Tibial artery (tissue), 4 donors: Measurements from ENCODE around the gene ACP2.

Experiments
- DNase-seq, 2 donors: peaks; one replicate each; pipeline ENCODE4 v3.0.0-alpha.2; 2019
- H3K27ac ChIP-seq, 2 donors: fragments of 200-600 bp; sonication (generic) in 1 of 2; 1 replicate in 1 of 2; 2 replicates in 1 of 2; pipeline ENCODE4 v1.5.1; 2018 to 2019; ENCODE audit warnings: mild to moderate bottlenecking in 1 of 2
- H3K27me3 ChIP-seq, 2 donors: fragments of 200-600 bp; sonication (generic) in 1 of 2; one replicate each; pipeline versions ENCODE4 v1.5.1 to v1.6.0; 2016 to 2019
- H3K36me3 ChIP-seq, 3 donors: fragments of 200-600 bp; sonication (generic) in 2 of 3; one replicate each; pipeline ENCODE4 v1.5.1; 2016 to 2019; ENCODE audit warnings: mild to moderate bottlenecking in 2 of 3
- H3K4me1 ChIP-seq, 4 donors: fragments of 200-600 bp; sonication (generic) in 2 of 4; 1 replicate in 3 of 4; 2 replicates in 1 of 4; pipeline ENCODE4 v1.5.1; 2016 to 2019
- H3K4me3 ChIP-seq, 2 donors: fragments of 200-600 bp; sonication (generic) in 1 of 2; 1 replicate in 1 of 2; 2 replicates in 1 of 2; pipeline ENCODE4 v1.5.1; 2018 to 2019; ENCODE audit warnings: mild to moderate bottlenecking in 2 of 2
- H3K9me3 ChIP-seq, 3 donors: fragments of 200-600 bp; sonication (generic) in 1 of 3; one replicate each; pipeline ENCODE4 v1.5.1; 2016 to 2019
- intact Hi-C: fragments of 100-400 bp; cut with DNase I; formaldehyde crosslinking; loops from one replicate; pipeline ENCODE4 v1.15.0; 2023; ENCODE audit warnings: low total_unique reads
- TF ChIP-seq, protein P1 (sequence below), 2 experiments: fragments of 200-600 bp in 1 of 2; fragments of 450-650 bp in 1 of 2; IDR thresholded peaks; one replicate each; pipeline ENCODE4 v1.5.1; 2017 to 2019; ENCODE audit warnings: antibody characterized with exemption in 2 of 2, mild to moderate bottlenecking in 1 of 2, moderate library complexity in 1 of 2

Gene ACP2

DNA sequence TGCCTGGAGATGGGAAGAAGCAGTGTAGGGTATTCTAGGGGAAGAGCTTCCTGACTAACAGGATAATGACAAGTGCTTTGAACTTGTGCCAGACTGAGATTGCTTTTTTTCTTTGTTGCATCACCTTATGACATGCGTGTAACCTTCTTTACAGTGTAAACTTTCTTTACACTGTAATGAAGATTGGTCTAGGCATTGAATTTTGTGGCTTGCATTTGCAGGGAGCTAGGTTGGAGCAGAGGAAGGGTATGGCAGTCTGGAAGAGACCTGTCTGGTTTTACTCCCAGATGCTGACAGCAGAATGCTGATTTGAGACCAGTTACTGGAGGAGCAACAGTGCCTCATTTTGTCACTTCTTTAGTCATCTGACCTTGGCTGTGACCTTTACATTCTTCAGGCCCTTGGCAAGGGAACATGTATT, 28.2 kb downstream of the ACP2 start:
- H3K36me3 ChIP-seq, result peaks cover 14 to 71% (median 31%) of the 10 kb centered on the region in 3 donors
- DNase-seq, result no peak
- no peaks in the 10 kb centered on the region for H3K9me3 ChIP-seq
- TF ChIP-seq, protein P1, sequence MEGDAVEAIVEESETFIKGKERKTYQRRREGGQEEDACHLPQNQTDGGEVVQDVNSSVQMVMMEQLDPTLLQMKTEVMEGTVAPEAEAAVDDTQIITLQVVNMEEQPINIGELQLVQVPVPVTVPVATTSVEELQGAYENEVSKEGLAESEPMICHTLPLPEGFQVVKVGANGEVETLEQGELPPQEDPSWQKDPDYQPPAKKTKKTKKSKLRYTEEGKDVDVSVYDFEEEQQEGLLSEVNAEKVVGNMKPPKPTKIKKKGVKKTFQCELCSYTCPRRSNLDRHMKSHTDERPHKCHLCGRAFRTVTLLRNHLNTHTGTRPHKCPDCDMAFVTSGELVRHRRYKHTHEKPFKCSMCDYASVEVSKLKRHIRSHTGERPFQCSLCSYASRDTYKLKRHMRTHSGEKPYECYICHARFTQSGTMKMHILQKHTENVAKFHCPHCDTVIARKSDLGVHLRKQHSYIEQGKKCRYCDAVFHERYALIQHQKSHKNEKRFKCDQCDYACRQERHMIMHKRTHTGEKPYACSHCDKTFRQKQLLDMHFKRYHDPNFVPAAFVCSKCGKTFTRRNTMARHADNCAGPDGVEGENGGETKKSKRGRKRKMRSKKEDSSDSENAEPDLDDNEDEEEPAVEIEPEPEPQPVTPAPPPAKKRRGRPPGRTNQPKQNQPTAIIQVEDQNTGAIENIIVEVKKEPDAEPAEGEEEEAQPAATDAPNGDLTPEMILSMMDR (IDR thresholded peaks at IDR 0.05), result no peak
- peaks cover 0 to 45% (median 29%) of the 10 kb centered on the region in 4 donors for H3K4me1 ChIP-seq
- no peak overlapping the region for H3K4me3 ChIP-seq
- H3K27me3 ChIP-seq, result no peaks in the 10 kb centered on the region
- intact Hi-C loops, result no loop called here
- H3K27ac ChIP-seq, result no peak overlapping the region

GRCh38 chr11:47216121-47216798, 32.4 kb downstream of the ACP2 start:
- intact Hi-C loops, result no loop called here
- peak overlapping the region; percentile 93 to 94 for H3K27ac ChIP-seq
- H3K36me3 ChIP-seq, result peaks cover 0 to 30% (median 19%) of the 10 kb centered on the region in 3 donors
- peaks cover 0 to 52% (median 33%) of the 10 kb centered on the region in 4 donors for H3K4me1 ChIP-seq
- H3K9me3 ChIP-seq, result no peaks in the 10 kb centered on the region
- DNase-seq, result peak; percentile 45 to 78
- H3K27me3 ChIP-seq, result no peaks in the 10 kb centered on the region
- TF ChIP-seq, protein P1 (IDR thresholded peaks at IDR 0.05), result no peak
- H3K4me3 ChIP-seq, result peak overlapping the region; percentile 65 to 66

GRCh38 chr11:47215366-47215910, 33.2 kb downstream of the ACP2 start:
- TF ChIP-seq, protein P1 (IDR thresholded peaks at IDR 0.05), result no peak
- no peaks in the 10 kb centered on the region for H3K9me3 ChIP-seq
- intact Hi-C loops, result no loop called here
- H3K4me3 ChIP-seq, result peak overlapping the region; percentile 65 to 66
- peaks cover 0 to 48% (median 30%) of the 10 kb centered on the region in 4 donors for H3K4me1 ChIP-seq
- H3K36me3 ChIP-seq, result peaks cover 0 to 22% (median 18%) of the 10 kb centered on the region in 3 donors
- peak overlapping the region; percentile 93 to 94 for H3K27ac ChIP-seq
- no peak for DNase-seq
- no peaks in the 10 kb centered on the region for H3K27me3 ChIP-seq

DNA sequence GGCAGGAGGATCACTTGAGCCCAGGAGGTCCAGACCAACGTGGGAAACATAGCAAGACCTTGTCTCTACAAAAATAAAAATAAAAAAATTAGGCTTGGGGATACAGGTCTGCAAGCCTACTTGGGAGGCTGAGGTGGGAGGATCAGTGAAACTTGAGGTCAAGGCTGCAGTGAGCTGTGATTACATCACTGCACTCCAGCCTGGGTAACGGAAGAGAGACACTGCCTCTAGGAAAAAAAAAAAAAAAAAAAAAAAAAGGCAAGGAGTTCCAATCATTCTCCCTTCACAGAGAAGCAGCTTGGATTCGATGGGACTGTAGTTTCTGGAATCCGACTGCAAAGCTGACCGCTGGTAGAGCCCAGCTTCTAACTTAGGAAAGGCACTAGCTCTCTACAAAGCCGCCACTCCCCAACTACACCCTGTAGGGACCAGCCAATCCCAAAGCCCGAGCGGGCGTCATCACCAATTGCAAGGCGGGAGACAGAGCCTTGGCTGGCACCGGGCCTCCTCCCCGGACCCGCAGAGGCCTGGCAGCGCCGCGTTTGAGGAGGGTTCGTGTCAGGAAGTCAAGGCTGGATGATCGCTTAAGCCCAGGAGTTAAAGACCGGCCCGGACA, 34.6 kb downstream of the ACP2 start:
- H3K27ac ChIP-seq, result peak overlapping the region; percentile 93 to 94
- H3K27me3 ChIP-seq, result no peaks in the 10 kb centered on the region
- intact Hi-C loops, result loop anchor here (1.0 to 5.0 kb wide), 2 partner anchors 27 to 37 kb away; partner anchors contain the start of gene ARFGAP2
- H3K4me1 ChIP-seq, result peaks cover 0 to 43% (median 28%) of the 10 kb centered on the region in 4 donors
- no peaks in the 10 kb centered on the region for H3K9me3 ChIP-seq
- peaks cover 0 to 10% (median 4%) of the 10 kb centered on the region in 3 donors for H3K36me3 ChIP-seq
- TF ChIP-seq, protein P1 (IDR thresholded peaks at IDR 0.05), result no peak
- H3K4me3 ChIP-seq, result peak overlapping the region; percentile 65 to 66
- DNase-seq, result peak; percentile 96 to 98

DNA sequence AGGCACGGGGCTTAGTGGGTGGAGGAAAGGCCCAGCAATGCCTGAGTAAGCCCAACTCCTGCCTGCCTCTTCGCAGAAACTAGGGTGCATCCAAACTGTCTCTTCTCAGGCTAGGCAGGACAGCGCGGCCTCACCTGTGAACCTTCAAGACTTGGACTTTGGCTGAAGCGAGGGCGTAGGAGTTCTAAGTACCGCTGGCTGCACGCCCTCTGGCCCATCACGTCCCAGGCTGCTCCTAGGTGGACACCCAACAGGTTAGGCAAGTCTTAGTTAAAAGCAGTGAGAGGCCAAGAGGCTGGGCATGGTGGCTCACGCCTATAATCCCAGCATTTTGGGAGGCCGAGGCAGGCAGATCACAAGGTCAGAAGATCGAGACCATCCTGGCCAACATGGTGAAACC, 35.7 kb downstream of the ACP2 start:
- intact Hi-C loops, result loop anchor here (5.0 kb wide), 1 partner anchor 36 kb away; the partner anchor contains the start of gene ARFGAP2
- H3K36me3 ChIP-seq, result peaks cover 0 to 7% (median 0%) of the 10 kb centered on the region in 3 donors
- no peak for DNase-seq
- H3K4me1 ChIP-seq, result peaks cover 0 to 33% (median 24%) of the 10 kb centered on the region in 4 donors
- no peak overlapping the region for H3K4me3 ChIP-seq
- no peaks in the 10 kb centered on the region for H3K27me3 ChIP-seq
- TF ChIP-seq, protein P1 (IDR thresholded peaks at IDR 0.05), result no peak
- H3K27ac ChIP-seq, result peak overlapping the region in 1 of 2 donors; percentile 94
- no peaks in the 10 kb centered on the region for H3K9me3 ChIP-seq
